Hematopoietic multipotent progenitor cell treated with erythropoietin and hydrocortisone succinate and interleukin-3 and kit ligand, for 17 days (in vitro differentiated cells): ENCODE results near the gene LSG1.
A peak's percentile ranks its signal among the peaks of the same experiment; 100 is the strongest.

Source experiments
- DNase-seq: peaks from one replicate; pipeline ENCODE4 v3.0.0-alpha.2; 2015; ENCODE audit warnings: low spot score

The LSG1 gene

GRCh38 chr3:194671900-194672808 is at the start of gene LSG1:
Gene LSG1 (minus strand): TSS chr3:194672191. CDS start chr3:194672162, 29 bp downstream.
- DNase-seq = peak; percentile 95

- no peak for DNase-seq
Measured at GRCh38 chr3:194720048-194720447, 48.1 kb upstream of the LSG1 start.

GRCh38 chr3:194718079-194718478 is 46.1 kb upstream of the LSG1 start:
- no peak for DNase-seq

GRCh38 chr3:194715022-194715800 is 43.2 kb upstream of the LSG1 start:
- DNase-seq = no peak

GRCh38 chr3:194714564-194714963 is 42.6 kb upstream of the LSG1 start:
- DNase-seq = no peak

- no peak for DNase-seq
Measured at GRCh38 chr3:194714137-194714455, 42.1 kb upstream of the LSG1 start.

GRCh38 chr3:194713299-194714136 is 41.5 kb upstream of the LSG1 start:
- DNase-seq = no peak

GRCh38 chr3:194711913-194712312 is 39.9 kb upstream of the LSG1 start:
- no peak for DNase-seq

GRCh38 chr3:194711286-194711685 is 39.3 kb upstream of the LSG1 start:
- no peak for DNase-seq

- DNase-seq = no peak
Measured at GRCh38 chr3:194707147-194707540, 35.2 kb upstream of the LSG1 start.

- DNase-seq = no peak
Measured at GRCh38 chr3:194705761-194706160, 33.8 kb upstream of the LSG1 start.

- no peak for DNase-seq
Measured at GRCh38 chr3:194705227-194705626, 33.2 kb upstream of the LSG1 start.

- DNase-seq = no peak
Measured at GRCh38 chr3:194702545-194702944, 30.6 kb upstream of the LSG1 start.

GRCh38 chr3:194696702-194697101 is 24.7 kb upstream of the LSG1 start:
- no peak for DNase-seq

GRCh38 chr3:194691481-194692283 is 19.7 kb upstream of the LSG1 start:
- DNase-seq = no peak

GRCh38 chr3:194690501-194691372 is 18.7 kb upstream of the LSG1 start:
- DNase-seq = no peak

GRCh38 chr3:194689493-194689944 is 17.5 kb upstream of the LSG1 start:
- DNase-seq = no peak

GRCh38 chr3:194688946-194689345 is 17.0 kb upstream of the LSG1 start:
- no peak for DNase-seq

GRCh38 chr3:194688200-194688740 is 16.3 kb upstream of the LSG1 start:
- no peak for DNase-seq

GRCh38 chr3:194687638-194688199 is 15.7 kb upstream of the LSG1 start:
- no peak for DNase-seq
